Measurements from ENCODE around the gene ZNF816.
A peak's percentile ranks its signal among the peaks of the same experiment; 100 is the strongest.
"Not testable (repeated sequence)": the region's sequence is repeated elsewhere in the genome, so short reads cannot be mapped to it uniquely, and the experiment has no call there.

ZNF816 gene

DNA sequence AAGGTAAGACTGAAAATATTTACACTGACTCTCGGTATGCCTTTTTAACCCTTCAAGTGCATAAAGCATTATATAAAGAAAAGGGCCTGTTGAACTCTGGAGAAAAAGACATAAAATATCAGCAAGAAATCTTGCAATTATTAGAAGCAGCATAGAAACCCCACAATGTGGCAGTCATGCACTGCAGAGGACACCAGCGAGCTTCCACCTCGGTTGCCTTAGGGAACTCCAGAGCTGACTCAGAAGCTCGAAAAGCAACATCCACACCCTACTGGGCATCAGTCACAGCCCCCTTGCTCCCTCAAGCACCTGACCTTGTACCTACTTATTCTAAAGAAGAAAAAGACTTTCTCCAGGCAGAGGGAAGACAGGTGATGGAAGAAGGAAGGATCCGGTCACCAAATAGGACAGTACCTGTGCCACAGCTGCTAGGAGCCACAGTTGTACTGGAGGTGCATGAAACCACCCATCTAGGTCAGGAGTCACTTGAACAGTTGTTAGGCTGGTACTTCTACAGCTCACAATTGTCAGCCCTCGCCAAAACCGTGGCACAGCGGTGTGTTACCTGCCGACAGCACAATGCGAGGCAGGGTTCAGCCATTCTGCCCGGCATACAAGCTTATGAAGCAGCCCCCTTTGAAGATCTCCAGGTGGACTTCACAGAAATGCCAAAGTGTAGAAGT lies 2.9 kb downstream of the ZNF816 start:
- no peak for DNase-seq (ENCODE audit: low read depth)

DNA sequence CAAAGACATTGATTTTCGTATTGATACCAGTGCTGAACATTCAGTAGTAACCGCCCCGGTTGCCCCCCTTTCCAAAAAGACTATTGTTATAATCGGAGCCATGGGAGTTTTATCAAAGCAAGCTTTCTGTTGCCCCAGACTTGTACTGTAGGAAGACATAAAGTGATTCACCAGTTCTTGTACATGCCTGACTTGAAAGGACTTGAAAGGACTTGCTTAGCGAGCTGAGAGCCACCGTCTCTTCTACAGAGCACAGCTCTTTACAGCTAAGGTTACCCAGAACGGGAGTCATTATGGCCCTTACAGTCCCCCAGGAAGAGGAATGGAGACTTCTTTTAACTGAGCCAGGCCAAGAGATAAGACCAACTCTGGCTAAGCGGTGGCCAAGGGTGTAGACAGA lies 5.1 kb downstream of the ZNF816 start:
- DNase-seq (ENCODE audit: low read depth) = no peak

GRCh38 chr19:52956917-52957316 lies 5.8 kb downstream of the ZNF816 start:
- DNase-seq (ENCODE audit: low read depth) = no peak

DNA sequence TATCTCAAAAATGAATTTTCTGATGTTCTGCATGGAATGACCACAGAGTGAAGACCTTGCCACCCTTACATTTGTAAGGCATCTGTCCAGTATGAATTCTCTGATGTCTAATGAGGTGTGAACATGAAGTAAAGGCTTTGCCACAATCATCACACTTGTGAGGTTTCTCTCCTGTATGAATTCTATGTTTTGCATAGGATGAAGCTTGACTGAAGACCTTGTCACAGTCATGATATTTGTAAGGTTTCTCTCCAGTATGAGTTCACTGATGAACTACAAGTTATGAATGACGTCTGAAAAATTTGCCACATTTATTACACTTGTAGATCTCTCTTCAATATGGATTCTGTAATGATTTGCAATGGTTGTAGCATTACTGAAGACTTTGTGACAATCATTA lies 13.3 kb downstream of the ZNF816 start:
- DNase-seq (ENCODE audit: low read depth) = no peak

GRCh38 chr19:52948025-52948770 lies 14.5 kb downstream of the ZNF816 start:
- DNase-seq (ENCODE audit: low read depth) = no peak

DNA sequence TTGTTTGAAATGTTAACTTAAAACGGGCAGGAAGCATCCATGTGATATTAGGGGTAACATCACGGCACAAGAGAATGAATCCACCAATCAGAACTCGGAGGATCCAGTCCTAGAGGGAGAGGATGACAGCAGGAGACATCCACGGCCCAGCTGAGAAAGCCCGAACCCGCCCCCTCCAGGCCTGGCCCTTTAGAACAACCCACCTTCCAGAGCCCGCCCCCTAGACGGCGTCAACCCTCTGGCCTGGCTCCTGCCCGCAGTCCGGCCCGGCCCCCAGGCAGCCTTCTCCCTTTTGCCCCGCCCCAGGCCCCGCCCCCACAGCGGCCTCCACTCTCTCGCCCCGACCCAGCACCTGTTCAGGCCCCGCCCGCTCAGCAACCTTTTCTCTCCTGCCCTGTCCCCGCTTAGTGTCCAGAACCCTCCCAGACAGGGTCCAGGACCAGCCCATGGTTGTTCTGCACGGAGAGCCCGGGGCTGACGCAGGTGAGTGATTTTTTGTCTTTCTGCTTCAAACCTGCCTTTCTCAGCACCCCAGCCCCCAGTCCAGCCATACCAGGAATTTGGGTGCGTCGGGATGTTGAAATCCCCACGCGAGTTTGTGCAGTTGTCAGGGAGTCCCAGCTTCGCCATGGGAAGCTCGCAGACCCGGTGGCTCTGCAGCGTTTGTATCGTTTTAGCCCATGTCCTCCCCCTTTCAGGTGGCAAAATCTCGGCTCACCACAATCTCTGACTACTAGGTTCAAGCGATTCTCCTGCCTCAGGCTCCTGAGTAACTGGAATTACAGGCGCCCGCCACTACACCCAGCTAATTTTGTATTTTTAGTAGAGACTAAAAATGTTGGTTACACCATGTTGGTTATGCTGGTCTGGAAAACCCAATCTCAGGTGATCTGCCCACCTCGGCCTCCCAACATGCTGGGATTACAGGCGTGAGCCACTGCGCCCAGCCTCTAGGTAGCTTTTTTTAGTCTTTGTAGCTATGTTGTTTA lies 16.1 kb downstream of the ZNF816 start:
- no peak for DNase-seq (ENCODE audit: low read depth)

DNA sequence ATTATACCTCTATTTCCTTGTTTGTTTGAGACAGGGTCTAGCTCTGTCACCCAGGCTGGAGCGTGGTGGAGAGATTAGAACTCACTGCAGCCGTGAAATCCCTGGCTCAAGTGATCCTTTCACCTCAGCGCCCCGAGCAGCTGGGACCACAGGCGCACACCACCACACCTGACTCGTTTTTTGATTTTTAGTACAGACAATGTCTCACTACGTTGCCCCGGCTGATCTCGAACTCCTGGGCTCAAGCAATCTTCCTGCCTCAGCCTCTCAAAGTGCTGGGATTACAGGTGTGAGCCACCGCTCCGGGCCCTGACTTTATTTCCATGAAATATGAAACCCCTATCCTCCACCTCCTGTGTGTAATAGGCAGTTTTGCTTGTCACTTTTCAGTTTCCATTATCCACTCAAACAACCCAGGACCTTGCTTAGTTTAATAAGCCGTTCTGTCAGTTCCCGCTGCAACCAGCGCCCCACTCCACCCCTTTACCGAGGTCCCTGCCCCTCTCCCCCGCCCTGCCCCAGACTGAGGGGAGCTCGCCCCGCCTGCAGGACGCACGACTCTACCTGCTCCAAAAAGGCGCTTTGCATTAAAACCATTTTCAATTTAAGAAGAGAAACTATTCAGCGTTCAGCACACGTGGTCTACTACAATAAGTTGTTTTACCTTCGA lies 16.9 kb downstream of the ZNF816 start:
- DNase-seq (ENCODE audit: low read depth) = no peak

DNA sequence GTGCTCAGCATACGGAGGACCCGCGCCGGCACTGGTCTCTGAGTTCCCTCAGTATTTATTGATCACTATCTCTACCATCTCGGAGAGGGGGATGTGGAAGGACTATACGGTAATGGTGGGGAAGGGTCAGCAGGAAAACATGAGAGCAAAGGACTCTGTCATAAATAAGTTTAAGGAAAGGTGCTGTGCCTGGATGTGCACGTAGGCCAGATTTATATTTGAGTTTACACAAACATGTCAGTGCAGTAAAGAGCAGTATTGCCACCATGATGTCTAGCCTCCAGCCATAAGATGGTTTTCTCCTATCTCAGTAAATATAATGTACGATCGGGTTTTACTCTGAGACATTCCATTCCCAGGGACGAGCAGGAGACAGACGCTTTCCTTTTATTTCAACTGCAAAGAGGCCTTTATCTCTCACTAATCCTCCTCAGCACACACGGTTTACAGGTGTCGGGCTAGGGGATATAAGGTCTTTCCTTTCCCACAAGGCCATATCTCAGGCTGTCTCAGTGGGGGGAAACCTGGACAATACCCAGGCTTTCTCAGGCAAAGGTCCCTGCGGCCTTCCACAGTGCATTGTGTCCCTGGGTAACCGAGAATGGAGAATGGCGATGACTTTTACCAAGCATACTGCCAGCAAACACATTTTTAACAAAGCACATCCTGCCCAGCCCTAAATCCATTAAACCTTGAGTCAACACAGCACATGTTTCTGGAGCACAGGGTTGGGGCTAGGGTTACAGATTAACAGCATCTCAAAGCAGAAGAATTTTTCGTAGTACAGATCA lies 17.8 kb downstream of the ZNF816 start:
- DNase-seq (ENCODE audit: low read depth) = not testable (repeated sequence)

DNA sequence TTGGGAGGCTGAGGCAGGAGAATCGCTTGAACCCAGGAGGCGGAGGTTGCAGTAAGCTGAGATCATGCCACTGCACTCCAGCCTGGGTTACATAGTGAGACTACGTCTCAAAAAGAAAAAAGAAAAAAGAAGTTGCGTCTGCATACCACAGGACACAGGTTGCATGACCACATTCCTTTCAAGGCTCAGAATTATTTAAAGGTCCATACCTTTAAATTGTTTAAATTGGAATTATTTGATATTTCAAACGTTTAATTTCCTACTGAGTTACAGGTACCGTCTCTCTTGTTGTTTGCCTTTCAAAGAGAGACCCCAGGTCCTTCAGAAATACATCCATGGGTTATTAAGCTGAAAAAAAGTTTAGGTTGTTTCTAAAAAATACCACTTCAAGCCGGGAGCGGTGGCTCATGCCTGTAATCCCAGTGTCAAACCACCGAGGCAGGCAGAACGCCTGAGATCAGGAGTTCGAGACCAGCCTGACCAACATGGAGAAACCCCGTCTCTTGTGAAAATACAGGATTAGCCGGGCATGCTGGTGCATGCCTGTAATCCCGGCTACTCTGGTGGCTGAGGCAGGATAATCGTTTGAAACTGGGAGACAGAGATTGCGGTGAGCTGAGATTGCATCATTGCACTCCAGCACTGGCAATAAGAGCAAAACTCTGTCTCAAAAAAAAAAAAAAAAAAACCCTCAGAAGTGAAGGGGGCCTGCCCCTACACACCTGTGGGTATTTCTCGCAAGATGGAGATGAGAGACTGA lies 18.6 kb downstream of the ZNF816 start:
- DNase-seq (ENCODE audit: low read depth) = no peak

- no peak for DNase-seq (ENCODE audit: low read depth)
Observed at GRCh38 chr19:52943134-52943883, 19.4 kb downstream of the ZNF816 start.

- peak; percentile 58 for DNase-seq (ENCODE audit: low read depth)
Observed at GRCh38 chr19:52942386-52943133, 20.1 kb downstream of the ZNF816 start.

GRCh38 chr19:52941941-52942385 lies 20.7 kb downstream of the ZNF816 start:
- no peak for DNase-seq (ENCODE audit: low read depth)

DNA sequence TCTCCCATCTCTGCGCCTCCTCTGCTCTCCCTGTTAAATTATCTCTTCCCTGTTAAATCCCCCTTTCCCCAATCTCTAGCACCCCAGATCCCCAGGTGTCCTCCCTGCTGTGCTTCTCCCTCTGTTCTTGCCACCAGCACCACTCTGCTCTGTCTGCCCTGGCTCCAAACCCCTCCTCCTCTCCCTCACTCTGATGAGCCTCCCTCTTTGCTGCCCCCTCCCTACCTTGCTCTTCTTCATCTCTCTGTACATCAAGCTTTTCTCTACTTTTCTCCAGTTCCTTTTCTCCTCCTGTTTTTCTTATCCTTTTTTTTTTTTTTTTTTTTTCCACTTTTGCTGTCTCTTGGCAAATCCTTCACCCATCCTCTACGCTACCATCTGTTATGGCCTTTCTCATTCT lies 21.2 kb downstream of the ZNF816 start:
- DNase-seq (ENCODE audit: low read depth) = not testable (repeated sequence)

DNA sequence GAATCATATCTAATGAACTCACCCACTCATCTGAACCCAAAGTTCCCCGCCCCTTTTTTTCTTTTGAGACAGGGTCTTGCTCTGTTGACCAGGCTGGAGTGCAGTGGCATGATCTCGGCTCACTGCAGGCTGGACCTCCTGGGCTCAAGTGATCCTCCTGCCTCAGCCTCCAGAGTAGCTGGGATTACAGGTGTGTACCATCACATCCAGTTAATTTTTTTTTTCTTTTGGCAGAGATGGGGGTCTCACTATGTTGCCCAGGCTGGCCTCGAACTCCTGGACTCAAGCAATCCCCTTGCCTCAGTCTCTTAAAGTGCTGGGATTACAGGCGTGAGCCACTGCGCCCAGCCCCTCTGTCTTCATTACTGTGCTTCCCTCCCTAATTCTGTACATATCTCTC lies 21.8 kb downstream of the ZNF816 start:
- not testable (repeated sequence) for DNase-seq (ENCODE audit: low read depth)

DNA sequence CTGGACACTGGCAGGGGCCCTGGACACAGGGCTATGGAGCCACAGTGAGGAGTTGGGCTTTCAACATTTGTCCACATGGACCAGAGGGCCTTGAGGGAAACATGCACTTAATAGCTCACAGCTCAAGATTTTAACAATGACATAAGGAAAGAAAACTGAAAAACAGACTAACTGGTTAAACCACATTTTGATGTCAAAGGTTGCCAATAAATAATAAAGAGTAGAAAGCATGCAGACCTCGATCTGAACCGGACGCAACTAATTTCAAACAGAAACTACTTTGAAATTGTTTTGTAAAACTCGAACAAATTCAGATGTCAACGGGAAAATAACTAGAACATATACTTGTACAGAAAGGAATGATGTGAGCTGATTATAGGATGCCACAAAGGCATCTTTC lies 23.9 kb downstream of the ZNF816 start:
- no peak for DNase-seq (ENCODE audit: low read depth)

DNA sequence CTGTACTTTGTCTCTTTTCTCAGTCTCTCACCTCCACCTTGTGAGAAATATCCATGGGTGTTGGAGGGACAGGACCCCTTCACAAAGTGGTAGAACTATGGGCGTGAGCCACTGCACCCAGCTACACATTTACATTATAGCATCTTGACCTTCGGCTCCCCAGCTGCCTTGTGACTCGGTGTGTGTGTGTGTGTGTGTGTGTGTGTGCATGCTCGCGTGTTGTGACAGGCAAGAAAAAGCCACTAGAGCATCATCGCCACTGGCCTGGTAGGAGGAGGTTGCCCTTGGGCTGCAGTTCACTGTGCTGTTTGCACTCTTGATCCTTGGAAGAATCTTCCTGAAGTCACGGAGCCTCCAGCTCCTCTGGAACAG lies 25.7 kb downstream of the ZNF816 start:
- no peak for DNase-seq (ENCODE audit: low read depth)

GRCh38 chr19:52936151-52936953 lies 26.3 kb downstream of the ZNF816 start:
- peak; percentile 84 for DNase-seq (ENCODE audit: low read depth)

GRCh38 chr19:52935434-52935833 lies 27.2 kb downstream of the ZNF816 start:
- DNase-seq (ENCODE audit: low read depth) = peak; percentile 96
